GM21367 (cell line): ENCODE data around the gene PNMA8C.
"Not testable (repeated sequence)": the region's sequence is repeated elsewhere in the genome, so short reads cannot be mapped to it uniquely, and the experiment has no call there.

ENCODE experiments used
- ATAC-seq: cut with Tn5 transposase; IDR thresholded peaks from one replicate; pipeline ENCODE4 v1.9.1; 2021; ENCODE audit not compliant: unreplicated experiment

Gene PNMA8C

GRCh38 chr19:46411925-46412649, 16.6 kb downstream of the PNMA8C start:
- no peak for ATAC-seq

- no peak for ATAC-seq
Measured at GRCh38 chr19:46411088-46411924, 17.4 kb downstream of the PNMA8C start.

- no peak for ATAC-seq
Measured at GRCh38 chr19:46410205-46411087, 18.3 kb downstream of the PNMA8C start.

- ATAC-seq, result no peak
Measured at GRCh38 chr19:46409191-46409590, 19.5 kb downstream of the PNMA8C start.

GRCh38 chr19:46408664-46409039, 20.1 kb downstream of the PNMA8C start:
- no peak for ATAC-seq

- ATAC-seq, result no peak
Measured at GRCh38 chr19:46407856-46408663, 20.7 kb downstream of the PNMA8C start.

GRCh38 chr19:46406976-46407375, 21.8 kb downstream of the PNMA8C start:
- no peak for ATAC-seq

GRCh38 chr19:46404753-46405468, 23.8 kb downstream of the PNMA8C start:
- no peak for ATAC-seq

GRCh38 chr19:46404055-46404752, 24.5 kb downstream of the PNMA8C start:
- ATAC-seq, result no peak

GRCh38 chr19:46402725-46403124, 26.0 kb downstream of the PNMA8C start:
- no peak for ATAC-seq

GRCh38 chr19:46397801-46398479, 30.8 kb downstream of the PNMA8C start:
- not testable (repeated sequence) for ATAC-seq

GRCh38 chr19:46394402-46394797, 34.3 kb downstream of the PNMA8C start:
- ATAC-seq, result no peak

- ATAC-seq, result no peak
Measured at GRCh38 chr19:46393456-46394401, 35.0 kb downstream of the PNMA8C start.

GRCh38 chr19:46392837-46393236, 35.9 kb downstream of the PNMA8C start:
- no peak for ATAC-seq

- ATAC-seq, result no peak
Measured at GRCh38 chr19:46392252-46392801, 36.4 kb downstream of the PNMA8C start.

- ATAC-seq, result no peak
Measured at GRCh38 chr19:46391296-46392251, 37.2 kb downstream of the PNMA8C start.
